PC-3 (cell line): Measurements from ENCODE around the gene RIPOR2. TPM values are rescaled to one million over a fixed set of nuclear protein-coding genes. Genes with fewer than 3 reads are reported as not detected.

ENCODE experiments used
- ATAC-seq: fragments of 200-7000 bp; cut with Tn5 transposase; 2 replicates; pipeline ENCODE4 v1.9.1; 2020; ENCODE audit warnings: mild to moderate bottlenecking, moderate library complexity
- BruUV-seq: library from RNA; stranded (reverse); fragments of 400-500 nt; replicated peaks from 2 replicates; lab custom pipeline; 2021; lab: Mats Ljungman, UMichigan
- CTCF ChIA-PET: fragments of 300-600 bp; sonication (Branson Sonifier 250); formaldehyde crosslinking; loops from one replicate; lab custom pipeline; 2022; ENCODE audit warnings: antibody characterized with exemption; lab: Charles Lee
- POLR2A ChIA-PET: fragments of 300-600 bp; sonication (Branson Sonifier 250); formaldehyde crosslinking; loops from one replicate; lab custom pipeline; 2022; ENCODE audit warnings: antibody characterized with exemption; ENCODE audit not compliant: unreplicated experiment; lab: Charles Lee
- DNase-seq: peaks from one replicate; pipeline ENCODE4 v3.0.0-alpha.2; 2015
- H2AFZ ChIP-seq: fragments of 300-600 bp; sonication (generic); 2 replicates; pipeline ENCODE4 v1.6.0; 2016; ENCODE audit warnings: antibody characterized with exemption, low read length
- H3F3A ChIP-seq: fragments of 300-600 bp; sonication (generic); one replicate; pipeline ENCODE4 v1.6.0; 2017; ENCODE audit warnings: antibody characterized with exemption, low read length, control low read depth, mild to moderate bottlenecking; ENCODE audit not compliant: unreplicated experiment
- H3K27ac ChIP-seq: fragments of 300-600 bp; sonication (generic); 2 replicates; pipeline ENCODE4 v1.5.1; 2016; ENCODE audit warnings: mild to moderate bottlenecking, low read length
- H3K27me3 ChIP-seq: fragments of 300-600 bp; sonication (generic); 2 replicates; pipeline ENCODE4 v1.6.1; 2016; ENCODE audit warnings: low read length, mixed read lengths
- H3K36me3 ChIP-seq: fragments of 300-600 bp; sonication (generic); 2 replicates; pipeline ENCODE4 v1.6.1; 2016; ENCODE audit warnings: low read depth, mixed run types, low read length, mixed read lengths
- H3K4me1 ChIP-seq: fragments of 300-600 bp; sonication (generic); 2 replicates; pipeline ENCODE4 v1.5.1; 2016; ENCODE audit warnings: low read length; ENCODE audit not compliant: insufficient read depth
- H3K4me2 ChIP-seq: fragments of 300-600 bp; sonication (generic); 2 replicates; pipeline ENCODE4 v1.6.0; 2016; ENCODE audit warnings: low read length
- H3K4me3 ChIP-seq: fragments of 300-600 bp; sonication (generic); 2 replicates; pipeline ENCODE4 v1.5.1; 2016; ENCODE audit warnings: mild to moderate bottlenecking, low read length, mixed read lengths
- H3K79me2 ChIP-seq: fragments of 300-600 bp; sonication (generic); 2 replicates; pipeline ENCODE4 v1.6.1; 2017; ENCODE audit warnings: low read length, mixed read lengths
- H3K9ac ChIP-seq: fragments of 300-600 bp; sonication (generic); 2 replicates; pipeline ENCODE4 v1.6.0; 2016; ENCODE audit warnings: mild to moderate bottlenecking, low read length
- H3K9me2 ChIP-seq: fragments of 300-600 bp; sonication (generic); replicated peaks from 2 replicates; pipeline ENCODE4 v1.6.1; 2016; ENCODE audit warnings: mixed run types, low read length, mixed read lengths
- H3K9me3 ChIP-seq: fragments of 300-600 bp; sonication (generic); 2 replicates; pipeline ENCODE4 v1.6.1; 2016; ENCODE audit warnings: low read length, mixed read lengths
- H4K20me1 ChIP-seq: fragments of 300-600 bp; sonication (generic); 2 replicates; pipeline ENCODE4 v1.6.1; 2016; ENCODE audit warnings: low read length, mixed read lengths
- CTCF ChIP-seq: fragments of 300-600 bp; sonication (generic); conservative IDR thresholded peaks from 2 replicates; pipeline ENCODE4 v1.5.1; 2017; ENCODE audit warnings: antibody characterized with exemption, low read depth, mild to moderate bottlenecking, low read length
- EZH2 ChIP-seq: fragments of 300-600 bp; sonication (generic); IDR thresholded peaks from one replicate; pipeline ENCODE4 v1.6.1; 2017; ENCODE audit warnings: antibody characterized with exemption, mild to moderate bottlenecking, low read length; ENCODE audit not compliant: unreplicated experiment
- EZH2phosphoT487 ChIP-seq: fragments of 300-600 bp; sonication (generic); IDR thresholded peaks from 2 replicates; pipeline ENCODE4 v1.6.1; 2018; ENCODE audit warnings: mild to moderate bottlenecking, antibody characterized with exemption, low read length, borderline replicate concordance
- intact Hi-C: fragments of 100-400 bp; cut with micrococcal nuclease; formaldehyde crosslinking; loops from 2 replicates; pipeline ENCODE4 v1.9.0; 2023
- total RNA-seq: library from RNA; depleted of rRNA; stranded (reverse); fragments of >200 nt; gene quantifications from 2 replicates; pipeline ENCODE4 v1.2.3, GENCODE V29; 2014

The RIPOR2 gene
- total RNA-seq, 1 experiment from 2014 or later: 0.44 TPM

- Histone ChIP-seq H3K4me3 (no peak overlapping the region), H4K20me1 (no peaks in the 10 kb centered on the region), H2AFZ (no peak overlapping the region), H3K27me3 (no peaks in the 10 kb centered on the region; the same call in 1 of the 2 replicates), H3K4me2 (no peak overlapping the region), H3K79me2 (no peaks in the 10 kb centered on the region), H3K9me3 (no peaks in the 10 kb centered on the region), H3K9ac (no peak overlapping the region), H3F3A (no peaks in the 10 kb centered on the region), H3K9me2 (no peaks in the 10 kb centered on the region), H3K4me1 (no peaks in the 10 kb centered on the region), H3K27ac (no peak overlapping the region), H3K36me3 (no peaks in the 10 kb centered on the region)
- DNase-seq: no peak
- BruUV-seq: no TSS peak
- CTCF ChIA-PET: no interaction called here
- POLR2A ChIA-PET: no interaction called here
- intact Hi-C loops: no loop called here
- no peak for ATAC-seq
- TF ChIP-seq EZH2phosphoT487: no peak
- TF ChIP-seq CTCF: no peak
- no peak for TF ChIP-seq EZH2
These were observed 87.3 kb downstream of the RIPOR2 start for GRCh38 chr6:24848461-24848860.

GRCh38 chr6:24847402-24847801 lies 88.4 kb downstream of the RIPOR2 start:
- H3K4me3 ChIP-seq: no peak overlapping the region
- H4K20me1 ChIP-seq: no peaks in the 10 kb centered on the region
- 0 out of 2 replicates have a peak, but pooled peaks cover 9% of the 10 kb centered on the region for H3K27me3 ChIP-seq
- no peaks in the 10 kb centered on the region for H3F3A ChIP-seq
- POLR2A ChIA-PET: no interaction called here
- no peak overlapping the region for H2AFZ ChIP-seq
- H3K9ac ChIP-seq: no peak overlapping the region
- no TSS peak for BruUV-seq
- H3K36me3 ChIP-seq: no peaks in the 10 kb centered on the region
- no peaks in the 10 kb centered on the region for H3K4me1 ChIP-seq
- H3K79me2 ChIP-seq: no peaks in the 10 kb centered on the region
- no peak for ATAC-seq
- H3K9me2 ChIP-seq: no peaks in the 10 kb centered on the region
- DNase-seq: no peak
- no peaks in the 10 kb centered on the region for H3K9me3 ChIP-seq
- H3K27ac ChIP-seq: no peak overlapping the region
- H3K4me2 ChIP-seq: no peak overlapping the region
- CTCF ChIA-PET: interaction anchor here (0.6 kb wide), 1 partner anchor 141 kb away, joined by 3 read pairs; no protein-coding TSS in a partner anchor
- intact Hi-C loops: no loop called here
- TF ChIP-seq CTCF: no peak

- ChIA-PET CTCF (no interaction called here), POLR2A (interaction anchor here (0.7 kb wide), 1 partner anchor 12 kb away, joined by 3 read pairs; no protein-coding TSS in a partner anchor)
- DNase-seq: no peak
- intact Hi-C loops: no loop called here
- H3K9me3 ChIP-seq: no peaks in the 10 kb centered on the region
- no peak for ATAC-seq
- H3K4me2 ChIP-seq: no peak overlapping the region
- no peaks in the 10 kb centered on the region for H4K20me1 ChIP-seq
- no peak overlapping the region for H2AFZ ChIP-seq
- no TSS peak for BruUV-seq
- no peaks in the 10 kb centered on the region for H3K9me2 ChIP-seq
- H3K4me3 ChIP-seq: no peak overlapping the region
- H3K4me1 ChIP-seq: no peaks in the 10 kb centered on the region
- 0 out of 2 replicates have a peak, but pooled peaks cover 17% of the 10 kb centered on the region for H3K27me3 ChIP-seq
- no peaks in the 10 kb centered on the region for H3K79me2 ChIP-seq
- no peaks in the 10 kb centered on the region for H3F3A ChIP-seq
- no peaks in the 10 kb centered on the region for H3K36me3 ChIP-seq
- no peak for TF ChIP-seq EZH2phosphoT487
- no peak for TF ChIP-seq EZH2
- TF ChIP-seq CTCF: no peak
- no peak overlapping the region for H3K27ac ChIP-seq
- no peak overlapping the region for H3K9ac ChIP-seq
These were observed 90.2 kb downstream of the RIPOR2 start for GRCh38 chr6:24845578-24845977.
